Left ventricle myocardium inferior (tissue), 1 donor: Measurements from ENCODE around the gene MYO10. TPM values are rescaled to one million over a fixed set of nuclear protein-coding genes. Genes with fewer than 3 reads are reported as not detected.

Experiments
- DNase-seq: peaks from one replicate; pipeline ENCODE4 v3.0.0-alpha.2; 2020
- H3K27ac ChIP-seq: fragments of 200-600 bp; replicated peaks from 2 replicates; pipeline ENCODE4 v1.8.0; 2021
- H3K27me3 ChIP-seq: fragments of 200-600 bp; 2 replicates; pipeline ENCODE4 v1.8.0; 2021; ENCODE audit warnings: low read depth
- H3K36me3 ChIP-seq: fragments of 200-600 bp; 2 replicates; pipeline ENCODE4 v1.8.0; 2021
- H3K4me1 ChIP-seq: fragments of 200-600 bp; 2 replicates; pipeline ENCODE4 v1.8.0; 2021
- H3K4me3 ChIP-seq: fragments of 200-600 bp; 2 replicates; pipeline ENCODE4 v1.8.0; 2021; ENCODE audit warnings: mild to moderate bottlenecking, moderate library complexity
- H3K9me3 ChIP-seq: fragments of 200-600 bp; replicated peaks from 2 replicates; pipeline ENCODE4 v1.8.0; 2021
- intact Hi-C: fragments of 100-400 bp; cut with micrococcal nuclease; formaldehyde crosslinking; loops from one replicate; pipeline ENCODE4 v1.11.0; 2022
- total RNA-seq: library from RNA; stranded (reverse); fragmentation: NEBNext Ultra II Directional; extraction: Animal tissue kit (Norgen Biotek cat#: 25700); gene quantifications from one replicate; pipeline ENCODE4 v1.2.1, GENCODE V29; 2021
- TF ChIP-seq, protein P1 (sequence below): fragments of 200-600 bp; IDR thresholded peaks from 2 replicates; pipeline ENCODE4 v1.8.0; 2021; ENCODE audit warnings: antibody characterized with exemption, mild to moderate bottlenecking, borderline replicate concordance
- donor health status: DM: no; HTN: yes; CAD: no; lungs with severe emphysema.

MYO10 gene
- total RNA-seq, 1 donor from 2014 or later: 5.0 TPM

DNA sequence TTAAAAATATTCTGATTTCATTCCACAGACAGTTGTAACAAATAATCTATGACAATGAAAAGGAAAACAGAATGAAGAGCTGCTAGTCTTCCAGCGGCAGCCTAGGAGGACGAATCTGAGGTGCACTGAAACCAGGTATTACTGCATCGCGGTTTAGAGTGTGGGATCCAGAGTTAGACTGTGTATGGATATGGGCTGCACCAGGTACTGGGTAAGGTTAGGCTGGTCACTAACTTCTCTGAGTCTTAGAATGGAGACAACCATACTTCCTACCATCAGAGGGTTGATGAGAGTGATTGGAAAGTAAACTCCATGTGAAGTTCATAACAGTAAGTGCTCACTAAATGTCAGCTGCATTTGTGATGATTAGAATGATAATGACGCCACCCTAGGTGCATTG is 158.7 kb downstream of the MYO10 start:
- H3K4me3 ChIP-seq: no peak overlapping the region
- TF ChIP-seq, protein P1, sequence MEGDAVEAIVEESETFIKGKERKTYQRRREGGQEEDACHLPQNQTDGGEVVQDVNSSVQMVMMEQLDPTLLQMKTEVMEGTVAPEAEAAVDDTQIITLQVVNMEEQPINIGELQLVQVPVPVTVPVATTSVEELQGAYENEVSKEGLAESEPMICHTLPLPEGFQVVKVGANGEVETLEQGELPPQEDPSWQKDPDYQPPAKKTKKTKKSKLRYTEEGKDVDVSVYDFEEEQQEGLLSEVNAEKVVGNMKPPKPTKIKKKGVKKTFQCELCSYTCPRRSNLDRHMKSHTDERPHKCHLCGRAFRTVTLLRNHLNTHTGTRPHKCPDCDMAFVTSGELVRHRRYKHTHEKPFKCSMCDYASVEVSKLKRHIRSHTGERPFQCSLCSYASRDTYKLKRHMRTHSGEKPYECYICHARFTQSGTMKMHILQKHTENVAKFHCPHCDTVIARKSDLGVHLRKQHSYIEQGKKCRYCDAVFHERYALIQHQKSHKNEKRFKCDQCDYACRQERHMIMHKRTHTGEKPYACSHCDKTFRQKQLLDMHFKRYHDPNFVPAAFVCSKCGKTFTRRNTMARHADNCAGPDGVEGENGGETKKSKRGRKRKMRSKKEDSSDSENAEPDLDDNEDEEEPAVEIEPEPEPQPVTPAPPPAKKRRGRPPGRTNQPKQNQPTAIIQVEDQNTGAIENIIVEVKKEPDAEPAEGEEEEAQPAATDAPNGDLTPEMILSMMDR: no peak
- H3K9me3 ChIP-seq: no peaks in the 10 kb centered on the region
- H3K4me1 ChIP-seq: peaks cover 10% of the 10 kb centered on the region
- peaks cover 1% of the 10 kb centered on the region for H3K36me3 ChIP-seq
- H3K27ac ChIP-seq: no peak overlapping the region
- no peak for DNase-seq
- H3K27me3 ChIP-seq: no peaks in the 10 kb centered on the region
- intact Hi-C loops: no loop called here

DNA sequence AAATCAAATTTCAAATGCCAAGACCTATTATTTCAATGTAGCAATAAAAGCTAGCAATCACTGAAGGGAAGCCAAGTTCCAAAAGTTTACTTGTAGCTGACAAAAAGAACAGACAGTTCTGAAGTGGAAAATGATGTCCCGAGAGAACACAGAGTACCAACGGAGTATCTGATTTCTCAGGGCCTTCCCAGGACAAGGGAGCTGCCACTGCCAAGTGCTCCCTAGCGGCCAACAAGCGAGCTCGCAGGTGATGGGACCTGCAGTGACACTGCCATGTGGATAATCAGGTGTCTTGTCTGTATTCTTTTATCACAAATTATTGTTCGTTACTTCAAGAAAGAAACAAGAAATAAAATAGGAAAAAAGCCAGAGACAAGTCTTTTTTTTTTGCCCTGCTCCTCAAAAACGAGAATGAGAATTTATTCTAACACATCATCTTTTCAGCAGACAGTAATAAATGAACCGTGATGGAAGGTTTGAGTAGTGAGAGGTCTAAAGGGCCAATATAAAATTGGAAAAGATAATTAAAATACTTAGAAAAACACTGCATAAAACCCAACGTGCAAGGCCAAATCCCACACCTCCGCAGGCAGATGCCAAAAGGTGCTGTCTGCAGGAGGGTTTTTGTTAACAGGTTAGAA is 159.4 kb downstream of the MYO10 start:
- no peak for DNase-seq

DNA sequence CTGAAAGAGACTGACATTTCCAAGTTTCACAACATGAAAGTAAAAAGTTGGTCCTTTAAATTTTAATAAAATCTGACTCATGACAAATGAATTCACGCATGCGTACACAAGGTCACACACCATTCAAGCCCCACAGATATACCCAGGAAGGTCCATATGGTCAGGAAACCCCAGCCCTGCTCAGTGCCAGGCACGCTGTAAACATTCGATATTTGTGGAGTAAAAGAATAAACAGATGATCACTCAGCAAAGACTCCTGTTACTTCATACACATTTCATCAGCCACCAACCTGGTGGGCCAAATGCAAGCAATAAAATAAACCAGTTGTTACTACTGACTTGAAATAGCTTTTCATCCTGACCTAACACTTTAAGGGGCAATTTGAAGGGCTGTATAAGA is 161.3 kb downstream of the MYO10 start:
- intact Hi-C loops: no loop called here
- no peak for DNase-seq
- H3K27me3 ChIP-seq: no peaks in the 10 kb centered on the region
- H3K9me3 ChIP-seq: no peaks in the 10 kb centered on the region
- no peak overlapping the region for H3K27ac ChIP-seq
- TF ChIP-seq, protein P1: no peak
- peaks cover 10% of the 10 kb centered on the region for H3K4me1 ChIP-seq
- no peaks in the 10 kb centered on the region for H3K36me3 ChIP-seq
- H3K4me3 ChIP-seq: no peak overlapping the region

More for the DNA sequence above, 159.4 kb downstream of the MYO10 start:
- Histone ChIP-seq H3K4me3 (no peak overlapping the region), H3K4me1 (peaks cover 10% of the 10 kb centered on the region), H3K27me3 (no peaks in the 10 kb centered on the region), H3K36me3 (no peaks in the 10 kb centered on the region), H3K27ac (peak overlapping the region; percentile 1), H3K9me3 (no peaks in the 10 kb centered on the region)
- TF ChIP-seq, protein P1: peak; percentile 58
- intact Hi-C loops: no loop called here

DNA sequence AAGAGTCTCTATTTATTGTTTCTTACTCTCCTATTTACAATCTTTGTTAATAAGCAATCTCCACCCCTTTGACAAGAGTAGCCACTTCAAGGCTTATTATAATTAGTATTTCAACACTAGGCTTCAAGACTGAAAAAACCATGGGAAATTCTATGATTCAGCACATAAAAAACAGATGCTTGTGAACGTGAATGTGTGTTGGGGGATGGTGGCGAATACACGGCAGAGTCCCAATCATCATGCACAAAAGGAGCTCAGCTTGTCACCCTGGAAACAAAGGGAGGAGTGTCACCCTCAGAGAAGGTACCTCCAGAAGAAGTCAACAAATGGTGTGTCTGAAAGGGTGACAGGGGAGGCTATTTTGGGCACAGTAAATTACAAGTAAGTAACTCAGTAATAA is 162.1 kb downstream of the MYO10 start:
- intact Hi-C loops: no loop called here

DNA sequence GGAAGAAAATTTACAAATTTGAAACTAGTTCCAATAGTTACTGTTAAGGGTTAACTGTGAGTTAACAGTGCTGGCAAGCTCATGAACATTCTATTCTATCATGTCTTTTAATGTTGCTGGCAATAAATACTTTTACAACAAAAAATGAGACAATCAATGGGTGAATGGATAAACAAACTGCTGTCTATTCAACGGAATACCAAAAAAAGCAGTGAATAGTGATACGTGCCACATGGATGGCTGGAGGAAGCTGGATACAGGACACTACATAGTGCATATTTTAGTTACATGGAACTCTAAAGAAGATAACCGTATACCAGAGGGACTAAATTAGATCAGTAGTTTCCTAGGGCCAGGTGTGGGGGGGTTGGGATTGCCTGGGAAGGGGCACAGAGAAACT is 163.5 kb downstream of the MYO10 start:
- peaks cover 10% of the 10 kb centered on the region for H3K4me1 ChIP-seq
- H3K36me3 ChIP-seq: no peaks in the 10 kb centered on the region
- no peaks in the 10 kb centered on the region for H3K27me3 ChIP-seq
- no peak overlapping the region for H3K4me3 ChIP-seq
- intact Hi-C loops: no loop called here
- TF ChIP-seq, protein P1: no peak
- no peak for DNase-seq
- H3K27ac ChIP-seq: no peak overlapping the region
- H3K9me3 ChIP-seq: no peaks in the 10 kb centered on the region

More for the DNA sequence above, 162.1 kb downstream of the MYO10 start:
- no peaks in the 10 kb centered on the region for H3K9me3 ChIP-seq
- H3K4me3 ChIP-seq: no peak overlapping the region
- no peak overlapping the region for H3K27ac ChIP-seq
- no peaks in the 10 kb centered on the region for H3K36me3 ChIP-seq
- H3K4me1 ChIP-seq: peaks cover 10% of the 10 kb centered on the region
- TF ChIP-seq, protein P1: no peak
- DNase-seq: no peak
- no peaks in the 10 kb centered on the region for H3K27me3 ChIP-seq
